ENCODE data around the gene AJAP1.

DNA sequence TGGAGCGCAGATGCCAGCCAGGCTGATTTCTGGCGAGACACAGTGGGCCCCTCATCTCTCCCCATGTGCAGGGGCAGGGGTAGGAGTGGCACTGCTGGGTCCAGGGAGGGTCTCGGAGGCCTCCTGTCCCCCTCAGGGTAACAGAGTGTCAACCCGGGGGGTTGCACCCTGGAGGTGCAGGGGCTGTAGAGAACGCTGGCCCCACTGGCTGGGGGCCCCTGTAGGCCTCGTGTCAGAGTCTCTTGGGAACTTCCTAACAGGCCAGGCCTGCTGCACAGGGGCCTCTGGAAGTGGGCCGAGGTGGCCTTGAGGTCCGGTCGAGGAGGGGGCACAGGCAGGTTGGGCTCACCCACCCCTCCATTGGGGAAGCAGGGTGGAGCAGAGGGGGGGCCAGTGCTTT is 38.9 kb upstream of the AJAP1 start:
- TF ChIP-seq, protein P1, sequence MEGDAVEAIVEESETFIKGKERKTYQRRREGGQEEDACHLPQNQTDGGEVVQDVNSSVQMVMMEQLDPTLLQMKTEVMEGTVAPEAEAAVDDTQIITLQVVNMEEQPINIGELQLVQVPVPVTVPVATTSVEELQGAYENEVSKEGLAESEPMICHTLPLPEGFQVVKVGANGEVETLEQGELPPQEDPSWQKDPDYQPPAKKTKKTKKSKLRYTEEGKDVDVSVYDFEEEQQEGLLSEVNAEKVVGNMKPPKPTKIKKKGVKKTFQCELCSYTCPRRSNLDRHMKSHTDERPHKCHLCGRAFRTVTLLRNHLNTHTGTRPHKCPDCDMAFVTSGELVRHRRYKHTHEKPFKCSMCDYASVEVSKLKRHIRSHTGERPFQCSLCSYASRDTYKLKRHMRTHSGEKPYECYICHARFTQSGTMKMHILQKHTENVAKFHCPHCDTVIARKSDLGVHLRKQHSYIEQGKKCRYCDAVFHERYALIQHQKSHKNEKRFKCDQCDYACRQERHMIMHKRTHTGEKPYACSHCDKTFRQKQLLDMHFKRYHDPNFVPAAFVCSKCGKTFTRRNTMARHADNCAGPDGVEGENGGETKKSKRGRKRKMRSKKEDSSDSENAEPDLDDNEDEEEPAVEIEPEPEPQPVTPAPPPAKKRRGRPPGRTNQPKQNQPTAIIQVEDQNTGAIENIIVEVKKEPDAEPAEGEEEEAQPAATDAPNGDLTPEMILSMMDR (IDR thresholded peaks at IDR 0.05), result no peak
- no peak for TF ChIP-seq POLR2A (IDR thresholded peaks at IDR 0.05)

Data from breast epithelium (tissue), 3 donors.